Testis (tissue), 2 donors: ENCODE measurements around the gene SLC35F4.
"Not testable (repeated sequence)": the region's sequence is repeated elsewhere in the genome, so short reads cannot be mapped to it uniquely, and the experiment has no call there.

Experiments used
- CTCF ChIP-seq, 3 experiments: fragments of 450-650 bp in 2 of 3; fragments of 200-600 bp in 1 of 3; sonication (generic) in 1 of 3; IDR thresholded peaks; one replicate each; pipeline ENCODE4 v1.5.1; 2016 to 2019; ENCODE audit warnings: antibody characterized with exemption in 3 of 3, mild to moderate bottlenecking in 2 of 3, moderate library complexity in 1 of 3
- POLR2A ChIP-seq: fragments of 450-650 bp; IDR thresholded peaks from one replicate; pipeline ENCODE4 v1.6.1; 2017; ENCODE audit warnings: antibody characterized with exemption, mild to moderate bottlenecking, moderate library complexity

GRCh38 chr14:57722141-57722540, 143.8 kb downstream of the SLC35F4 start:
- not testable (repeated sequence) for TF ChIP-seq CTCF (IDR thresholded peaks at IDR 0.05); POLR2A
